Sigmoid colon (tissue), 7 donors: ENCODE data around the gene AEBP1. TPM values are rescaled to one million over a fixed set of nuclear protein-coding genes. Genes with fewer than 3 reads are reported as not detected.
A peak's percentile ranks its signal among the peaks of the same experiment; 100 is the strongest.

Experiments used
- DNase-seq: peaks from one replicate; pipeline ENCODE4 v3.0.0-alpha.2; 2019
- H3K27ac ChIP-seq, 4 donors: fragments of 200-600 bp; sonication (generic); one replicate each; pipeline ENCODE4 v1.5.1; 2016 to 2019; ENCODE audit warnings: mild to moderate bottlenecking in 1 of 4
- H3K27me3 ChIP-seq, 3 donors: fragments of 200-600 bp; sonication (generic); one replicate each; pipeline ENCODE4 v1.5.1; 2019; ENCODE audit warnings: mild to moderate bottlenecking in 1 of 3
- H3K36me3 ChIP-seq, 4 donors: fragments of 200-600 bp; sonication (generic); one replicate each; pipeline ENCODE4 v1.5.1; 2016 to 2019
- H3K4me1 ChIP-seq, 4 donors: fragments of 200-600 bp; sonication (generic); one replicate each; pipeline ENCODE4 v1.5.1; 2017 to 2019
- H3K4me3 ChIP-seq, 4 donors: fragments of 200-600 bp; sonication (generic); one replicate each; pipeline ENCODE4 v1.5.1; 2017 to 2019; ENCODE audit warnings: mild to moderate bottlenecking in 2 of 4, moderate library complexity in 1 of 4
- H3K9me3 ChIP-seq, 4 donors: fragments of 200-600 bp in 3 of 4; sonication (generic) in 3 of 4; one replicate each; pipeline versions ENCODE4 v1.5.1 to v1.6.1; 2013 to 2019
- EP300 ChIP-seq, 4 donors: sonication (generic); formaldehyde crosslinking; IDR thresholded peaks; one replicate each; pipeline ENCODE4 v1.6.1; 2017; ENCODE audit warnings: antibody characterized with exemption in 4 of 4
- POLR2A ChIP-seq, 2 donors: fragments of 450-650 bp; IDR thresholded peaks; one replicate each; pipeline ENCODE4 v1.6.1; 2016; ENCODE audit warnings: antibody characterized with exemption in 2 of 2, mild to moderate bottlenecking in 2 of 2, moderate library complexity in 2 of 2
- POLR2AphosphoS5 ChIP-seq, 4 donors: sonication (generic); formaldehyde crosslinking; IDR thresholded peaks; one replicate each; pipeline ENCODE4 v1.6.1; 2017; ENCODE audit warnings: antibody characterized with exemption in 4 of 4
- WGBS, 2 donors: extraction: QIAGEN DNeasy Blood & Tissue Kit; methylation state at CpG; one replicate each; pipeline ENCODE4 v1.1.7; 2013; 5-methylcytosine and 5-hydroxymethylcytosine counted together
- intact Hi-C: fragments of 100-400 bp; cut with DNase I; formaldehyde crosslinking; loops from one replicate; pipeline ENCODE4 v1.15.1; 2023
- polyA plus RNA-seq, 3 donors: library from polyadenylated mRNA; stranded (reverse); fragments of 200-250 nt; gene quantifications; one replicate each; pipeline ENCODE4 v1.2.3, GENCODE V29; 2013
- total RNA-seq, 4 donors: library from RNA; depleted of rRNA; stranded (reverse); fragments of >200 nt; gene quantifications; one replicate each; pipeline ENCODE4 v1.1.0, GENCODE V29; 2016
- TF ChIP-seq, protein P1 (sequence below), 4 experiments: fragments of 450-650 bp in 3 of 4; fragments of 200-600 bp in 1 of 4; IDR thresholded peaks; one replicate each; pipeline ENCODE4 v1.5.1; 2016 to 2019; ENCODE audit warnings: antibody characterized with exemption in 4 of 4, mild to moderate bottlenecking in 3 of 4, moderate library complexity in 2 of 4
- donor health status: healthy with polysubstance abuse.
- donor health status: Bipolar disorder and iron deficiency.
- donor health status: healthy.

Gene AEBP1
- total and polyA plus RNA-seq, 7 donors, result 2.5 to 182 (median 74.6) TPM

DNA sequence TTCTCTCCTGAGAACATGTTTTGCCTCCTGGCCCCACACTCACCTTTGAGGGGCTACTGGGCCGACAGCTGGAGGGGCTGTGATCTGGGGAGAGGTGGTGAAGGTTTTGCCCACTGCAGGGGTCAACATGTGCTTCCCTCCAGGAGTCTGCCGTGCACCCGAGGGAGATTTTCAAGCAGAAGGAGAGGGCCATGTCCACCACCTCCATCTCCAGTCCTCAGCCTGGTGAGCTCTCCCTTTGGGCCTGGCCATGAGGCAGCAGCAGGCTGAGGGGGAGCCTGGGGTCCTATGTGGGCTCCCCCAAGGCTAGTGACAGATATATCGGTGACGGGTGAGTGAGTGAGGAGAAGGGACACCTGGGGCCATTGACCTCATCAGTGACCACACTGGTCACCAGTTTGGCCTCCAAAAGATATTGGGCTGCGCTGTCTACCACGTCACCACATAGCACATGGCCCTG, 45.4 kb upstream of the AEBP1 start:
- 75 to 92% methylated on average over 7 of the region's 7 CpGs for WGBS, 2 donors
- Histone ChIP-seq H3K9me3 (no peaks in the 10 kb centered on the region), H3K27me3 (no peaks in the 10 kb centered on the region), H3K36me3 (peaks cover 40 to 91% (median 53%) of the 10 kb centered on the region in 4 donors), H3K4me1 (no peaks in the 10 kb centered on the region), H3K4me3 (no peak overlapping the region), H3K27ac (no peak overlapping the region)
- DNase-seq, result peak; percentile 13
- TF ChIP-seq, protein P1, sequence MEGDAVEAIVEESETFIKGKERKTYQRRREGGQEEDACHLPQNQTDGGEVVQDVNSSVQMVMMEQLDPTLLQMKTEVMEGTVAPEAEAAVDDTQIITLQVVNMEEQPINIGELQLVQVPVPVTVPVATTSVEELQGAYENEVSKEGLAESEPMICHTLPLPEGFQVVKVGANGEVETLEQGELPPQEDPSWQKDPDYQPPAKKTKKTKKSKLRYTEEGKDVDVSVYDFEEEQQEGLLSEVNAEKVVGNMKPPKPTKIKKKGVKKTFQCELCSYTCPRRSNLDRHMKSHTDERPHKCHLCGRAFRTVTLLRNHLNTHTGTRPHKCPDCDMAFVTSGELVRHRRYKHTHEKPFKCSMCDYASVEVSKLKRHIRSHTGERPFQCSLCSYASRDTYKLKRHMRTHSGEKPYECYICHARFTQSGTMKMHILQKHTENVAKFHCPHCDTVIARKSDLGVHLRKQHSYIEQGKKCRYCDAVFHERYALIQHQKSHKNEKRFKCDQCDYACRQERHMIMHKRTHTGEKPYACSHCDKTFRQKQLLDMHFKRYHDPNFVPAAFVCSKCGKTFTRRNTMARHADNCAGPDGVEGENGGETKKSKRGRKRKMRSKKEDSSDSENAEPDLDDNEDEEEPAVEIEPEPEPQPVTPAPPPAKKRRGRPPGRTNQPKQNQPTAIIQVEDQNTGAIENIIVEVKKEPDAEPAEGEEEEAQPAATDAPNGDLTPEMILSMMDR (IDR thresholded peaks at IDR 0.05), result no peak
- TF ChIP-seq POLR2AphosphoS5 (IDR thresholded peaks at IDR 0.05), result no peak
- no peak for TF ChIP-seq POLR2A (IDR thresholded peaks at IDR 0.05)
- TF ChIP-seq EP300 (IDR thresholded peaks at IDR 0.05), result no peak
- intact Hi-C loops, result no loop called here

DNA sequence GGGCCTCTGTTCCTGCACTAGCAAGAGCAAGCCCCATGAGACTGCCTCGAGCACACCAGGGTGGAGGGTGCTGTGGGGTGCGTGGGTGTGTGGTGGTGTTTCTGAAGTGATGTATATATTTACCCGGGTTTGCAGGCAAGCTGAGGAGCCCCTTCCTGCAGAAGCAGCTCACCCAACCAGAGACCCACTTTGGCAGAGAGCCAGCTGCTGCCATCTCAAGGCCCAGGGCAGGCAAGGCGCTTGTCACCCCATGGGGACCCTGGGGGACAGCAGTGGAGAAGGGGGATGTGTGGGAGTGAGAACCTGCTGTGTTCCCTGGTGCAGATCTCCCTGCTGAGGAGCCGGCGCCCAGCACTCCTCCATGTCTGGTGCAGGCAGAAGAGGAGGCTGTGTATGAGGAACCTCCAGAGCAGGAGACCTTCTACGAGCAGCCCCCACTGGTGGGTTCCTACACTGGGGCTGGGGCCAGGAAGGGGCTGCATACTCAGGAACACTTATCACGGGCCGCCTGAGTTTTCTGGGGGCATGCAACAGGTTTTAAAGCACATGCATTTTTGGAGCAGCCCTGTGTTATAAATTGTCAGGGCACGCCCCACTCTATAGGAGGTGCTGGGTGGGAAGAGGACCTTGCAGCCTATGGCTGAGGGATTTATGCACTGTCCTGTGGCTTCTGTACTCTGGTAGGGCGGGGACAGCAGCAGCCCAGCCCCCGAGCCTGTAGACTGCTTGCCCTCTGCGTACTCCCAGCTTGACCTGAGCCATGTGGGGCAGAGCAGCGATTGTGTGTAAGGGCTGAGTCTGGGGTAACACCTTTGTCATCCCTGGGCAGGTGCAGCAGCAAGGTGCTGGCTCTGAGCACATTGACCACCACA, 44.7 kb upstream of the AEBP1 start:
- no peak overlapping the region for H3K27ac ChIP-seq
- peak; percentile 65 for DNase-seq
- peaks cover 40 to 84% (median 48%) of the 10 kb centered on the region in 4 donors for H3K36me3 ChIP-seq

GRCh38 chr7:44060091-44060947, 43.8 kb upstream of the AEBP1 start:
- Histone ChIP-seq H3K36me3 (peaks cover 34 to 75% (median 43%) of the 10 kb centered on the region in 4 donors), H3K9me3 (no peaks in the 10 kb centered on the region), H3K27me3 (no peaks in the 10 kb centered on the region), H3K27ac (no peak overlapping the region), H3K4me1 (peaks cover 0 to 11% (median 9%) of the 10 kb centered on the region in 4 donors), H3K4me3 (no peak overlapping the region)
- peak; percentile 61 for DNase-seq
- intact Hi-C loops, result no loop called here
- TF ChIP-seq POLR2A (IDR thresholded peaks at IDR 0.05), result no peak
- WGBS, 2 donors, result 94 to 96% methylated on average over 21 of the region's 21 CpGs

More for the DNA sequence above, 44.7 kb upstream of the AEBP1 start:
- no peak for TF ChIP-seq POLR2A (IDR thresholded peaks at IDR 0.05)
- no peak for TF ChIP-seq EP300 (IDR thresholded peaks at IDR 0.05)
- TF ChIP-seq POLR2AphosphoS5 (IDR thresholded peaks at IDR 0.05), result no peak
- TF ChIP-seq, protein P1 (IDR thresholded peaks at IDR 0.05), result no peak
- Histone ChIP-seq H3K9me3 (no peaks in the 10 kb centered on the region), H3K27me3 (no peaks in the 10 kb centered on the region), H3K4me1 (peaks cover 0 to 2% (median under 1%) of the 10 kb centered on the region in 4 donors), H3K4me3 (no peak overlapping the region)
- intact Hi-C loops, result no loop called here
- WGBS, 2 donors, result 75 to 93% methylated on average over 14 of the region's 14 CpGs

- intact Hi-C loops, result no loop called here
- peaks cover 0 to 19% (median 17%) of the 10 kb centered on the region in 4 donors for H3K4me1 ChIP-seq
- peaks cover 32 to 67% (median 43%) of the 10 kb centered on the region in 4 donors for H3K36me3 ChIP-seq
- no peaks in the 10 kb centered on the region for H3K9me3 ChIP-seq
- 90 to 91% methylated on average over 8 of the region's 8 CpGs for WGBS, 2 donors
- DNase-seq, result peak; percentile 50
- TF ChIP-seq POLR2A (IDR thresholded peaks at IDR 0.05) (no peak), POLR2AphosphoS5 (IDR thresholded peaks at IDR 0.05) (no peak), EP300 (IDR thresholded peaks at IDR 0.05) (no peak)
- no peak overlapping the region for H3K27ac ChIP-seq
- H3K4me3 ChIP-seq, result no peak overlapping the region
- H3K27me3 ChIP-seq, result no peaks in the 10 kb centered on the region
Observed at GRCh38 chr7:44060948-44061644, 43.0 kb upstream of the AEBP1 start.

DNA sequence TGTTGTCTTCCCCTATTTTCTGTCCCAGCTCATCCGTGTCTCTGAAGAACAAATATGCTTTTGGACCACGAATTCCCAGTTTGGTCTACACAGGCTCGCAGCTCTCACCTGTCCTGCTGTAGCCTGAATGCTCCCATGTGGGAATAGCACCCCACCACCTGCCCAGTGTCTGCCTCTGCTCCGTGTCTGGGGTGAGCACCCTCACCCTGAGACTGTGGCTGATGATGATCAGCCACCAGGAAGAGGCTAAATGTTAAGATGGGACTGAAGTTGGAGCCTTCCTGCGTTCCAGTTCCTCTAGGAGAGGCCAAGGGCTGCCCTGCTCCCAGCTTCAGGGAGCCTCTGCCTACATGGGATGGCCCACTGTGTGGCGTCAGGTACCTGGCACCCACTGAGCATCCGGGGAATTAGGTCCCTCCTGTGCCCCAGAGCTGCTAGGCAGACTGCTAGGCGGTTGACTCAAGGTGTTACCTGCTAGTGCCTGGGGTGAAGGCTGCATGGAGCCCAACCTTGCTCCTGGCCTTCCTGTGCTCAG, 42.4 kb upstream of the AEBP1 start:
- Histone ChIP-seq H3K27ac (no peak overlapping the region), H3K9me3 (no peaks in the 10 kb centered on the region), H3K4me3 (no peak overlapping the region), H3K4me1 (peaks cover 0 to 25% (median 20%) of the 10 kb centered on the region in 4 donors), H3K27me3 (no peaks in the 10 kb centered on the region), H3K36me3 (peaks cover 32 to 61% (median 40%) of the 10 kb centered on the region in 4 donors)
- TF ChIP-seq POLR2A (IDR thresholded peaks at IDR 0.05) (no peak), EP300 (IDR thresholded peaks at IDR 0.05) (no peak), POLR2AphosphoS5 (IDR thresholded peaks at IDR 0.05) (no peak)
- TF ChIP-seq, protein P1 (IDR thresholded peaks at IDR 0.05), result no peak
- WGBS, 2 donors, result 86 to 91% methylated on average over 8 of the region's 8 CpGs
- intact Hi-C loops, result no loop called here
- peak; percentile 21 for DNase-seq
